ENCODE measurements around the gene TFF2.

TFF2 gene

GRCh38 chr21:42366292-42367010 is 15.7 kb upstream of the TFF2 start, which contains the start of gene TFF1:
Gene TFF1, minus strand, starts transcription at chr21:42366535. Its CDS starts 40 bp downstream, at chr21:42366495.
- DNase-seq (ENCODE audit: low read depth in 2 of 2) = no peak

DNA sequence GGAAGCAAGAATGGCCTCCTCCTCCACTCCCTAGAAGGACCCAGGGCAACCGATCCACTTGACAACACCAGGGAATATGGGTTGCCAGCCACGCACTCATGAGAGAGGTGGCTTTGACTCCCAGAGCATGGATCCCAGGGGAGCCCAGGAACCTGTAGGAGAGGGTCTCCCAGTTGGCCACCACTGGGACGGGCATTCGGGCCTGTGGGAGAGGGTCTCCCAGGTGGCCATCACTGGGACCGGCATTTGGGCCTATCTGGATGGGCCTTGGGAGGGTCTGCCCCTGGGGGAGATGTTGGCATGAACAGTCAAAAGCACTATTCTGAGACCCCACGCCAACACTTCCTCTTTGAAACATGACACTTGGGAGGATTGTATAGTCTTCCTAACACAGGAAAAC is 15.0 kb upstream of the TFF2 start:
- DNase-seq (ENCODE audit: low read depth in 2 of 2) = no peak

DNA sequence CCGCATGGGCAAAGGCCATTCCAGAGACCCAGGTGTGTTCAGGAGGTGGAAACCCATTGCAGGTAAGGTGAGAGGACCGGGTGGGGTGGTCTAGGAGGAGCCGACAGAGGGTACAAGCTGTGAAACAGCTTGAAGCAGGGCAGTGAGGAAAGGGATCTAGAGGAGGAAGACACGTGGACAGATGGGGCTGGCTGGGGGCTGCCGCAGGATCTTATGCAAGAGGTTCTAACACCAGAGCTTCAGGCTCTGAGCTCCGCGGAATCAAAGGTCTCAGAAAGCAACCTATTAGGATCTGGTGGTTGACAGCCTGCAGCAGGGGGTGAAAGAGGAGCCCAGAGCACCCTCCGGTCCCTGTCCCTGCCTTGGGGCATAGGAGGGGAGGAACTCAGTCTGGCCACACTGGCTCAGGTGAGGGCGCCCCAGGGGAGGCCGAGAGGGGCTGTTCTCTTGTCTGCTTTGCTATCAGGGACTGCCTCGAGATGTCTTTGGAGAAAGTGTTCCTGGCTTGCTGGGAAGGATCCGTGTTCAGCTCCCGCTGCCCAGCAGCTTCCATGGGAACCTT is 13.6 kb upstream of the TFF2 start:
- DNase-seq (ENCODE audit: low read depth in 2 of 2) = no peak

- no peak for DNase-seq (ENCODE audit: low read depth in 2 of 2)
Observed at GRCh38 chr21:42363312-42363711, 12.5 kb upstream of the TFF2 start.

- no peak for DNase-seq (ENCODE audit: low read depth in 2 of 2)
Observed at GRCh38 chr21:42362700-42363099, 11.9 kb upstream of the TFF2 start.

DNA sequence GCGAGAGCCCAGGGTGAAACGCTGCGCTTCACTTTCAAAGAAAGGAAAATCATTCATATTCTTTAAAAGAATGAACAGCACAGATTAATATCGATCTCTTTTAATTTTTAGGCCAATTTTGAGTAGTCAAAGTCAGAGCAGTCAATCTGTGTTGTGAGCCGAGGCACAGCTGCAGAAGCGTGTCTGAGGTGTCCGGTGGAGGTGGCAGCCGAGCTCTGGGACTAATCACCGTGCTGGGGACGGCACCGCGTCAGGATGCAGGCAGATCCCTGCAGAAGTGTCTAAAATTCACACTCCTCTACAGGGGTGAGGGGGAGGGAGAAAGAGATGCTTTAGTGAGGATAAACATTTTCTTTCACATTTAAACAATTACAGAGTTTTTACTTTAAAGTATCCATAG is 11.4 kb upstream of the TFF2 start:
- DNase-seq (ENCODE audit: low read depth in 2 of 2) = no peak

DNA sequence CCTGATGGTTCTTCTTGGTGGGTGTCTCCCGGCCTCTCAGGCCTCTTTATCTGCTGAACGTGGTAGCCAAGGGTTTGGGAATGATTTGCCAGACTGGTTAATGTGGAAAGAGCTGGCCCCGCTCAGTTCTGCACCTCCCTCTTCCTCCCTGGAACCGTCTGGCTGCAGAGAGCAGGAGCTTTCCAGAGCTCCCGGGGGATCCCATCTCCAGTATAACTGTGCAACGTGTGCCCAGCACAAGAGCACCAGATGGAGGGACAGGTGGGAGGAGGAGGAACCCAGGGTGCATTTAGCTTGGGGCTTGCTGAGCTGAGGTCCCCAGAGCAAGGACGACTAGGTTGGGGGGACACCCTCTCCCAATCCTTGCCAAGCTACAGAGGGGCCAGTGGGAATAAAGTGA is 10.5 kb upstream of the TFF2 start:
- no peak for DNase-seq (ENCODE audit: low read depth in 2 of 2)

GRCh38 chr21:42360317-42360716 is 9.5 kb upstream of the TFF2 start:
- no peak for DNase-seq (ENCODE audit: low read depth in 2 of 2)

GRCh38 chr21:42358937-42359336 is 8.1 kb upstream of the TFF2 start:
- DNase-seq (ENCODE audit: low read depth in 2 of 2) = no peak

GRCh38 chr21:42358261-42358660 is 7.5 kb upstream of the TFF2 start:
- no peak for DNase-seq (ENCODE audit: low read depth in 2 of 2)

- no peak for DNase-seq (ENCODE audit: low read depth in 2 of 2)
Observed at GRCh38 chr21:42357307-42357706, 6.5 kb upstream of the TFF2 start.

DNA sequence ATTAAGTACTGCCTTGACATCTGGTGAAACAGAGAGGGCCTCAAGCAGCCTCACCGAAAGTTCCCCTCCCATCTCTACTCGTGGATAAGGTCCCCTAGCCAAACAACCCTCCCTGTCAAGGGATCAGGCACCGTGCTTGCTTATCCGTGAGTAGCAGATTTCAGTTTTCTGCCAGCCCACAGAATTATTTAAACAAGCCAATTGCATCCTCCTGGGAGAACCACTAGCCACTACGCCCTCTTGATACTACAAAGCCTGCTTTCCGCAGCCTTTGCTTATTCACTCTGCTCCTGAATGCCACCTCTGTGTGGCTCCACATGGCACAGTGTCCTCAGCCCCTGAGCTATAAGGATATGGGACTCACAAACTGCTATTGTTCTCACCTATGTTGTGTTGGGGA is 5.9 kb upstream of the TFF2 start:
- DNase-seq (ENCODE audit: low read depth in 2 of 2) = no peak

DNA sequence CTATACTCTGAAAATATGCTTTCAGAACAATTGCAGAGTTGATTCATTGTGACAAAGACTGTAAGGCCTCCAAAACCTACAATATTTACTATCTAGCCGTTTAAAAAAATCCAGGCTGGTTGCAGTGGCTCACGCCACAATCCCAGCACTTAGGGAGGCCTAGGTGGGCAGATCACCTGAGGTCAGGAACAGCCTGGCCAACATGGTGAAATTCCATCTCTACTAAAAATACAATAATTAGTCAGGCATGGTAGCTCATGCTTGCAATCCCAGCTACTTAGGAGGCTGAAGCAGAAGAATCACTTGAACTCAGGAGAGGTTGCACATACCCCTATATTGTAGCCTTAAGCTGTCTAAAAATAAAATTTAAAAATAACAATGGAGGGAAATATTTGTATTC is 5.3 kb upstream of the TFF2 start:
- DNase-seq (ENCODE audit: low read depth in 2 of 2) = no peak

GRCh38 chr21:42353623-42354022 is 2.8 kb upstream of the TFF2 start:
- no peak for DNase-seq (ENCODE audit: low read depth in 2 of 2)

- no peak for DNase-seq (ENCODE audit: low read depth in 2 of 2)
Observed at GRCh38 chr21:42352441-42353095, 1.8 kb upstream of the TFF2 start.

DNA sequence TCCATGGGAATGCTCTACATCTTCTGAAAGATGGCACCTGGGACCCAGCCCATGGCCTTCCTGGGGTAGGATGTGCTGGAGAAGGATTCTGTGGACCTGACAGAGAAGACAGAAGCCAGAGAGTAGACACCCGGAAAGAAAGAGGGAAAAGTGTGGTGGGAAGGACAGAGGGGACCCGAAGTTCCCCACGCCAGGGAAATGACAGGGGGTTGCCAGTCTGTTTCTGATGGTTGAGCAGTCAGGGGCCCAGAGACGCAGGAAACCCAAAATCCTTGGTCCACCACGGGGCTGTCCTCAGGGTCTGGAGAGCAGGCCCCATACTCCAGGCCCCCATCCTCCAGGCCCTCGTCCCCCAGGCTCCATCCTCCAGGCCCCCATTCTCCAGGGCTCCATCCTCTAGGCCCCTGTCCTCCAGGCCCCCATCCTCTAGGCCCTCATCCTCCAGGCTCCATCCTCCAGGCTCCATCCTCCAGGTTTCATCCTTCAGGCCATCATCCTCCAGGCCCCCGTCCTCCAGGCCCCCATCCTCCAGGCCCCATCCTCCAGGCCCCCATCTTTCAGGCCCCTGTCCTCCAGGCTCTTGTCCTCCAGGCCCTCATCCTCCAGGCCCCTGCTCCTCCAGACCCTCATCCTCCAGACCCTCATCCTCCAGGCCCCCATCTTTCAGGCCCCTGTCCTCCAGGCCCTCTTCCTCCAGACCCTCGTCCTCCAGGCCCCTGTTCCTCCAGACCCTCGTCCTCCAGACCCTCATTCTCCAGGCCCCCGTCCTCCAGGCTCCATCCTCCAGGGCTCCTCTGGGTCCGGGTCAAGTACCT is 1.0 kb upstream of the TFF2 start:
- no peak for DNase-seq (ENCODE audit: low read depth in 2 of 2)

DNA sequence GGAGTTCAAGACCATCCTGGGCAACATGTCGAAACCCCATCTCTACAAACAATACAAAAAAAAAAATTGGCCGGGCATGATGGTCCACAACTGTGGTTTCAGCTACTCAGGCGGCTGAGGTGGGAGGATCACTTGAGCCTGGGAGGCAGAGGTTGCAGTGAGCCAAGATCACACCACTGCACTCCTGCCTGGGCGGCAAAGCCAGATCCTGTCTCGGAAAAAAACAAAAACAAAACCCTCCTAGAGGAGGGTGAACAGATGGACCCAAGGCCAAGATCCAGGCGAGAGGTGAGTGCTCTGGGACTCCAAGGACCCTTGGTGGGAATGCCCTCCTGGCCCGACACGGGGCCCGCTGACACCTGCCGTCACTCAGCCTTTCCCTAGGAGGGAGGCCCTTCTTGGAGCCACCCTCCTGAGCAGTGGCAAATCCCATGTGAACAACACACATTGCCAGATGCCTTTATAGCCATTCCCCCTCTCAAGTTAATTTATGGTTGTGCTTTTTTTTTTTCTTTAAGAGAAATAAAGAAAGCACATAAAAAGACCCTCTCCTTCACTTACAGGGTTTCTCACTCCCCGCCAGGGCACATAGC is 380 bp downstream of the TFF2 start:
- DNase-seq (ENCODE audit: low read depth in 2 of 2) = no peak

GRCh38 chr21:42349420-42350317 is 1.1 kb downstream of the TFF2 start:
- no peak for DNase-seq (ENCODE audit: low read depth in 2 of 2)

- DNase-seq (ENCODE audit: low read depth in 2 of 2) = no peak
Observed at GRCh38 chr21:42348762-42349161, 2.0 kb downstream of the TFF2 start.

GRCh38 chr21:42347601-42348327 is 3.0 kb downstream of the TFF2 start:
- no peak for DNase-seq (ENCODE audit: low read depth in 2 of 2)

Measured in stimulated activated CD8-positive, alpha-beta memory T cell treated with anti-CD3 and anti-CD28 coated beads, Interleukin-2, amount 100 ng/mL, for 1 hour (primary cell).